K562 (cell line): ENCODE measurements around the gene SNRNP48. TPM values are rescaled to one million over a fixed set of nuclear protein-coding genes. Genes with fewer than 3 reads are reported as not detected.

Source experiments
- ILF3 ChIP-seq: fragments of 450-650 bp; IDR thresholded peaks from 2 replicates; pipeline ENCODE4 v1.6.1; 2018; ENCODE audit warnings: antibody characterized with exemption, mild to moderate bottlenecking, moderate library complexity, borderline replicate concordance
- ZNF318 ChIP-seq, 2 experiments: fragments of 450-650 bp; IDR thresholded peaks; 2 replicates each; pipeline ENCODE4 v1.6.1; 2016; ENCODE audit warnings: mild to moderate bottlenecking in 2 of 2, borderline replicate concordance in 1 of 2, low read depth in 1 of 2, moderate library complexity in 1 of 2
- polyA plus RNA-seq, 8 experiments: library from polyadenylated mRNA; depleted of rRNA in 4 of 8; stranded (reverse) in 5 of 8; unstranded in 3 of 8; fragments of >200 nt; fragmentation: Nextera tagmentation in 2 of 8; fragmentation: Illumina TruSeq in 1 of 8; extraction: Ambion mirVana in 2 of 8; extraction: Trizol in 1 of 8; gene quantifications; 2 replicates each; pipeline versions ENCODE4 v1.2.1 to v1.2.3, GENCODE V29; 2011 to 2014; ENCODE audit warnings: inconsistent platforms in 1 of 8, missing spikeins in 1 of 8
- total RNA-seq, 7 experiments: library from RNA; depleted of rRNA in 6 of 7; stranded (reverse); fragments of >200 nt in 6 of 7; fragmentation: Illumina TruSeq in 2 of 7; extraction: Trizol in 2 of 7; gene quantifications; 2 replicates each; pipeline versions ENCODE4 v1.2.1 to v1.2.3, GENCODE V29; 2011 to 2021; ENCODE audit warnings: low replicate concordance in 1 of 7

Gene SNRNP48
- total and polyA plus RNA-seq, 9 of the 15 experiments (the other 6 are each of a cell fraction or from before 2014, with no cell fraction given): 6.2 to 32.9 (median 18.6) TPM

GRCh38 chr6:7631466-7631865 is 41.5 kb downstream of the SNRNP48 start (continued):
- TF ChIP-seq ZNF318 (IDR thresholded peaks at IDR 0.05; ENCODE audit: borderline replicate concordance in 1 of 2, low read depth in 1 of 2): no peak
- TF ChIP-seq ILF3: no peak
